GM12874 (cell line): ENCODE data around the gene SYNJ2.
A peak's percentile ranks its signal among the peaks of the same experiment; 100 is the strongest.

ENCODE experiments used
- TF ChIP-seq, protein P1 (sequence below): IDR thresholded peaks from 2 replicates; pipeline ENCODE4 v1.5.1; 2011; ENCODE audit warnings: low read depth, mild to moderate bottlenecking, control low read depth, low read length, moderate library complexity; ENCODE audit not compliant: insufficient read depth

The SYNJ2 gene

GRCh38 chr6:158143700-158144099, 162.0 kb downstream of the SYNJ2 start:
- TF ChIP-seq, protein P1, sequence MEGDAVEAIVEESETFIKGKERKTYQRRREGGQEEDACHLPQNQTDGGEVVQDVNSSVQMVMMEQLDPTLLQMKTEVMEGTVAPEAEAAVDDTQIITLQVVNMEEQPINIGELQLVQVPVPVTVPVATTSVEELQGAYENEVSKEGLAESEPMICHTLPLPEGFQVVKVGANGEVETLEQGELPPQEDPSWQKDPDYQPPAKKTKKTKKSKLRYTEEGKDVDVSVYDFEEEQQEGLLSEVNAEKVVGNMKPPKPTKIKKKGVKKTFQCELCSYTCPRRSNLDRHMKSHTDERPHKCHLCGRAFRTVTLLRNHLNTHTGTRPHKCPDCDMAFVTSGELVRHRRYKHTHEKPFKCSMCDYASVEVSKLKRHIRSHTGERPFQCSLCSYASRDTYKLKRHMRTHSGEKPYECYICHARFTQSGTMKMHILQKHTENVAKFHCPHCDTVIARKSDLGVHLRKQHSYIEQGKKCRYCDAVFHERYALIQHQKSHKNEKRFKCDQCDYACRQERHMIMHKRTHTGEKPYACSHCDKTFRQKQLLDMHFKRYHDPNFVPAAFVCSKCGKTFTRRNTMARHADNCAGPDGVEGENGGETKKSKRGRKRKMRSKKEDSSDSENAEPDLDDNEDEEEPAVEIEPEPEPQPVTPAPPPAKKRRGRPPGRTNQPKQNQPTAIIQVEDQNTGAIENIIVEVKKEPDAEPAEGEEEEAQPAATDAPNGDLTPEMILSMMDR = peak; percentile 35; the same call in 1 of the 2 replicates
